ENCODE data around the gene CC2D2A. TPM values are rescaled to one million over a fixed set of nuclear protein-coding genes. Genes with fewer than 3 reads are reported as not detected.

Gene CC2D2A
- total and polyA plus RNA-seq, 5 experiments from 2014 or later: not detected

GRCh38 chr4:15552557-15553362, 83.1 kb downstream of the CC2D2A start:
- DNase-seq (no peak), ATAC-seq (no peak)
- POLR2A ChIA-PET: no interaction called here
- H3K4me3 Mint-ChIP-seq: no peak overlapping the region
- no peaks in the 10 kb centered on the region for H3K9me3 Mint-ChIP-seq
- peaks cover 0 to 4% (median 3%) of the 10 kb centered on the region in 4 donors for H3K4me1 Mint-ChIP-seq
- no peak overlapping the region for H3K27ac Mint-ChIP-seq
- H3K36me3 Mint-ChIP-seq: peaks cover 0 to 9% (median 2%) of the 10 kb centered on the region in 3 donors
- H3K27me3 Mint-ChIP-seq: no peaks in the 10 kb centered on the region

- Mint-ChIP-seq H3K27me3 (no peaks in the 10 kb centered on the region), H3K36me3 (peaks cover 0 to 7% (median 2%) of the 10 kb centered on the region in 3 donors), H3K9me3 (no peaks in the 10 kb centered on the region), H3K4me3 (no peak overlapping the region), H3K27ac (peak overlapping the region in 1 of 10 donors; percentile 17), H3K4me1 (peaks cover 0 to 5% (median 2%) of the 10 kb centered on the region in 4 donors)
- POLR2A ChIA-PET: no interaction called here
- ATAC-seq (no peak), DNase-seq (no peak)
Observed at GRCh38 chr4:15556511-15557092, 86.9 kb downstream of the CC2D2A start.

DNA sequence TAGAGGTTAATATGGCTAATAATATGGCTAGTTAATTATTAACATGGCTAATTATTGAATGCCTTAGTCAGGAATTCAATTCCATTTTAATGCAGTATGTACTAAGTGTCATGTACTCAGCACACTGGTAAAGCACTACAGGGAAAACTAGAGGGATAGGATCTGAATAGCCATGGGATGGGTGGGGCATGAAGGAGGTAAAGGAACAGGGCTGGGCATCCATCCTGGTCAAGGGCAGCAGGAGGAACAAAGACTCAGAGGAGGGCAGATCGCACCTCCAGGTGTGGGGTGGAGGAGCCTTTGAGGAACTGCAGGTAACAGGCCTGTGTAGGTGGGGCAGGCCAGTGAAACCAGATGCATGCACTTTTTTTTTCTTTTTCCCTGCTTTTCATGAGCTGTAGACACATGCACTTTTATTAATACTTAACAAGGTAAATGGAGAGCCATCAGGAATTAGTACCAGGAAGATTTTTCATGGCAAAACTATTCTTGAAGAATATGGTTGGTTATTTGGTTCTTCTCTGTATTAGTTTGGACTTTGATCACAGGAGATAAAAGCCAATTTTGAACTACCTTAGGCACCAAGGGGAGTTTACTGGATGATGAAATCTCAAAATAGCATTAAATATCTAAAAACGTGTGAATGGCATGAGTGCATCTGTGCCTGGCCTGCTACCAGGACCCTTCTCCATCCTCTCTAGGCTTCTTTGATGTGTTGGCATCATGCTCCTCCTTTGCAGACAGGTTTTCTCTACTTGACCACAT, 88.3 kb downstream of the CC2D2A start:
- ATAC-seq (no peak), DNase-seq (no peak)
- Mint-ChIP-seq H3K27me3 (no peaks in the 10 kb centered on the region), H3K4me3 (no peak overlapping the region), H3K27ac (peak overlapping the region in 2 of 10 donors; percentile 6 to 20), H3K9me3 (no peaks in the 10 kb centered on the region), H3K4me1 (peaks cover 0 to 9% (median 3%) of the 10 kb centered on the region in 4 donors), H3K36me3 (peaks cover 0 to 14% (median 8%) of the 10 kb centered on the region in 3 donors)
- POLR2A ChIA-PET: no interaction called here

GRCh38 chr4:15558561-15558960, 88.9 kb downstream of the CC2D2A start:
- peaks cover 0 to 18% (median 10%) of the 10 kb centered on the region in 3 donors for H3K36me3 Mint-ChIP-seq

GRCh38 chr4:15562114-15562513, 92.4 kb downstream of the CC2D2A start:
- Mint-ChIP-seq H3K36me3 (peaks cover 5 to 37% (median 34%) of the 10 kb centered on the region in 3 donors), H3K27ac (no peak overlapping the region), H3K9me3 (peaks cover 0 to 3% (median 0%) of the 10 kb centered on the region in 9 donors), H3K4me1 (peaks cover 0 to 9% (median 3%) of the 10 kb centered on the region in 4 donors), H3K27me3 (no peaks in the 10 kb centered on the region), H3K4me3 (no peak overlapping the region)
- no peak for ATAC-seq
- POLR2A ChIA-PET: no interaction called here
- DNase-seq: no peak

More at GRCh38 chr4:15558561-15558960, 88.9 kb downstream of the CC2D2A start:
- Mint-ChIP-seq H3K27ac (peak overlapping the region in 1 of 10 donors; percentile 6), H3K9me3 (no peaks in the 10 kb centered on the region), H3K4me3 (no peak overlapping the region), H3K4me1 (peaks cover 0 to 9% (median 3%) of the 10 kb centered on the region in 4 donors), H3K27me3 (no peaks in the 10 kb centered on the region)
- ATAC-seq: no peak
- POLR2A ChIA-PET: no interaction called here
- DNase-seq: no peak

DNA sequence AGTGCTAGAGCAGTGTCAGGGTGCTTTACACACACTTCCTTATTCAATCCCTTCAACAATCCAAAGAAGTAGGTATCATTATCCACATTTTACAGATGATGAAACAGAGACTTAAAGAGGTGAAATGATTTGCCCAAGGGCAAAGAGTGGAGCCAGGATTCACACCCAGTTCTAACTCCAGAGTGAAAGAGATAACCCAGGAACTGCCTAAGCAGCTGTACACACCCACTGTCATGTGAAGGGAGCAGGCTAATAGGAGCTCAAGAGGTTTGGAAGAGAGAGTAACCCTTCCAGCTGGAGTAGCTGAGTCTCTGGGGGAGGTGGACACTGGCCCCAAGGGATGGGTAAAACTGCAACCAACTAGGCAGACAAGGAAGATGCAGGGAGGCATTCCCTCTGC, 92.9 kb downstream of the CC2D2A start:
- Mint-ChIP-seq H3K36me3 (peaks cover 5 to 40% (median 39%) of the 10 kb centered on the region in 3 donors), H3K27me3 (no peaks in the 10 kb centered on the region), H3K9me3 (peaks cover 0 to 3% (median 0%) of the 10 kb centered on the region in 9 donors), H3K4me3 (no peak overlapping the region), H3K27ac (no peak overlapping the region), H3K4me1 (peaks cover 0 to 9% (median 3%) of the 10 kb centered on the region in 4 donors)
- POLR2A ChIA-PET: no interaction called here
- ATAC-seq (no peak), DNase-seq (no peak)

DNA sequence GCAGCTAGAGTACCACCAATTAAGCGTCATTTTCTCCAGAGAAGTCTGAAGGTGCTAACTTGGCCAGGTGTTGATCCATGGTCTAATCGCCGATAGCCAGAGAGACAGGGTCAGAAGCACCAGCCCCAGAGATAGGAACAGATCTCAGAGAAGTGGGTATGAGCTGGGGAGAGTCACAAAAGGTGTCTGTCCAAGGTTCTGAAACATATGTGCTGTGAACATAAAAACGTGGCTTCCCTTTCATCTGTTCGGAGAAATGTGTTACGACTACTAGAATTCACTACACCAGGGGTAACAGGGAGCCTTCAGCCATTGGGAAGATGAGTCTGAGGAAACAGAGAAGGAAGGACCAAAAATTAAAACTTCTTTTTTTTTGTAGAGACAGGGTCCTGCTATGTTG, 94.2 kb downstream of the CC2D2A start:
- Mint-ChIP-seq H3K9me3 (peaks cover 0 to 3% (median 0%) of the 10 kb centered on the region in 9 donors), H3K4me3 (no peak overlapping the region), H3K27me3 (no peaks in the 10 kb centered on the region), H3K4me1 (peaks cover 0 to 9% (median 3%) of the 10 kb centered on the region in 4 donors), H3K36me3 (peaks cover 5 to 52% (median 52%) of the 10 kb centered on the region in 3 donors), H3K27ac (no peak overlapping the region)
- no peak for ATAC-seq
- POLR2A ChIA-PET: no interaction called here
- no peak for DNase-seq

- DNase-seq (no peak), ATAC-seq (no peak)
- no peaks in the 10 kb centered on the region for H3K4me1 Mint-ChIP-seq
- no peak overlapping the region for H3K4me3 Mint-ChIP-seq
- H3K9me3 Mint-ChIP-seq: peaks cover 0 to 3% (median 0%) of the 10 kb centered on the region in 9 donors
- no peak overlapping the region for H3K27ac Mint-ChIP-seq
- POLR2A ChIA-PET: no interaction called here
- peaks cover 13 to 62% (median 49%) of the 10 kb centered on the region in 3 donors for H3K36me3 Mint-ChIP-seq
- H3K27me3 Mint-ChIP-seq: no peaks in the 10 kb centered on the region
Observed at GRCh38 chr4:15568821-15569220, 99.1 kb downstream of the CC2D2A start.

DNA sequence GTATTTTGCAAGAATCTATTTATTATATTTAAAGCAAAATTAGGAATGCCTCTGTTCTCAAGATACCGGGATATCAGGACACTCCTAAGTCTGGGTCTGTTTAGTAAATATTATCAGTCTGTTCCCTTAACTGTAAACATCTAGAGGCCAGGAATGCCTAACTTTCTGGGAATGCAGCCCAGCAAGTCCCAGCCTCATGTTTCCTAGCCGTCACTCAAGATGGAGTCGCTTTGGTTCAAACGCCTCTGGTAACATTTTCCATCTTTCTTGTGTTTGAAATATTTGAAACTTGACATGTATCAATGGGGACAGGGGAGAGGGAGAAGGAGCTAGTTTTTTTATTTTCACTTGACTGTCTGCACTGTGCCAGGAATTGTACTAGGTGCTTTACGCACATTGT, 100.1 kb downstream of the CC2D2A start:
- POLR2A ChIA-PET: no interaction called here
- no peak for ATAC-seq
- H3K4me1 Mint-ChIP-seq: no peaks in the 10 kb centered on the region
- no peak overlapping the region for H3K4me3 Mint-ChIP-seq
- H3K27me3 Mint-ChIP-seq: no peaks in the 10 kb centered on the region
- H3K27ac Mint-ChIP-seq: no peak overlapping the region
- peaks cover 13 to 54% (median 46%) of the 10 kb centered on the region in 3 donors for H3K36me3 Mint-ChIP-seq
- peaks cover 0 to 3% (median 0%) of the 10 kb centered on the region in 9 donors for H3K9me3 Mint-ChIP-seq
- no peak for DNase-seq

DNA sequence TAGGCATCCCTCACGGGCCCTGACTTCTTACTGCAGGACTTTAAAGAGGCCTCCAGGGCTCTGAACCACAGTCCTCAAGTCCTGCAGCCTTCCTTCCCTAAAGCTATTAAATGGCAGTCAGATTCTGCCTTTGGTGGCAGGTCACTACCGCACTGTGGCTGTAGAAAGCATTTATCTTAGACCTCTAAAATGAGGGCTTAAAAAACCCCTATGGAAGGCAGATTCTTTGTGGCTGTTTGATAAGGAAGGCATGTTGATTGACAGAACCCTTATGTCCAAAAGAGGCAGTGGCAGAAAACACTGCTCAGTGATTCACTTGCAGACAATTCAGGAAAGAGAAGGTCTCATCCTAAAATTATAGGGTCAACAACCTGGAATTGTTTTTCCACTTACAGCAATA, 106.3 kb downstream of the CC2D2A start:
- no peaks in the 10 kb centered on the region for H3K27me3 Mint-ChIP-seq

GRCh38 chr4:15577508-15577907, 107.8 kb downstream of the CC2D2A start:
- H3K4me3 Mint-ChIP-seq: no peak overlapping the region
- H3K9me3 Mint-ChIP-seq: no peaks in the 10 kb centered on the region
- DNase-seq (no peak), ATAC-seq (no peak)
- no peak overlapping the region for H3K27ac Mint-ChIP-seq
- H3K27me3 Mint-ChIP-seq: no peaks in the 10 kb centered on the region
- POLR2A ChIA-PET: no interaction called here
- peaks cover 0 to 21% (median 14%) of the 10 kb centered on the region in 3 donors for H3K36me3 Mint-ChIP-seq
- H3K4me1 Mint-ChIP-seq: no peaks in the 10 kb centered on the region

More for the DNA sequence above, 106.3 kb downstream of the CC2D2A start:
- ATAC-seq (no peak), DNase-seq (no peak)
- H3K4me1 Mint-ChIP-seq: no peaks in the 10 kb centered on the region
- peaks cover 0 to 21% (median 20%) of the 10 kb centered on the region in 3 donors for H3K36me3 Mint-ChIP-seq
- no peak overlapping the region for H3K4me3 Mint-ChIP-seq
- H3K27ac Mint-ChIP-seq: no peak overlapping the region
- H3K9me3 Mint-ChIP-seq: no peaks in the 10 kb centered on the region
- POLR2A ChIA-PET: no interaction called here

DNA sequence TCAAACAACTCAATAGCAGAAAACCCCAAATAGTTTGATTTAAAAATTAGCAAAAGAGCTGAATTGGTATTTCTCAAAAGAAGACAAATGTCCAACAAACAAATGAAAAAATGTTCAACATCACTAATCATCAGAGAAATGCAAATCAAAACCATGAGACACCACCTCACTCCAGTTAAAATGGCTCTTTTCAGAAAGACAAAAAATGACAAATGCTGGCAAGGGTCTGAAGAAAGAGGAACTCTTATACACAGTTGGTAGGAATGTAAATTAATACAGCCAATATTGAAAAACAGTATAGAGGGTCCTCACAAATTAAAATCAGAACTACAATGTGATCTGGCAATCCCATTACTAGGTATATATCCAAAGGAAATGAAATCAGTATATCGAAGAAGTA, 115.1 kb downstream of the CC2D2A start:
- Mint-ChIP-seq H3K4me3 (peak overlapping the region in 1 of 10 donors; percentile 2), H3K9me3 (no peaks in the 10 kb centered on the region), H3K36me3 (peaks cover 0 to 8% (median 6%) of the 10 kb centered on the region in 3 donors), H3K4me1 (peaks cover 0 to 23% (median 3%) of the 10 kb centered on the region in 4 donors), H3K27ac (no peak overlapping the region), H3K27me3 (no peaks in the 10 kb centered on the region)
- ATAC-seq (no peak), DNase-seq (no peak)
- POLR2A ChIA-PET: no interaction called here

GRCh38 chr4:15585331-15585730, 115.6 kb downstream of the CC2D2A start:
- H3K9me3 Mint-ChIP-seq: no peaks in the 10 kb centered on the region
- DNase-seq: no peak
- no peak overlapping the region for H3K4me3 Mint-ChIP-seq
- H3K27ac Mint-ChIP-seq: no peak overlapping the region
- H3K4me1 Mint-ChIP-seq: peaks cover 0 to 23% (median 3%) of the 10 kb centered on the region in 4 donors
- no peak for ATAC-seq
- H3K27me3 Mint-ChIP-seq: no peaks in the 10 kb centered on the region
- H3K36me3 Mint-ChIP-seq: peaks cover 0 to 8% (median 6%) of the 10 kb centered on the region in 3 donors
- POLR2A ChIA-PET: no interaction called here
